ENCODE measurements around the gene MTARC1.

Gene MTARC1

GRCh38 chr1:220797553-220797952 lies 10.8 kb downstream of the MTARC1 start:
- 92% methylated on average over 3 of the region's 3 CpGs for WGBS
- Histone ChIP-seq H2BK5ac (ENCODE audit: low read depth, low read length, poor library complexity, severe bottlenecking) (no peak overlapping the region), H3K4ac (ENCODE audit: low read depth in 1 of 2, low read length in 2 of 2) (no peak overlapping the region), H4K91ac (ENCODE audit: low read length) (no peak overlapping the region), H2BK120ac (ENCODE audit: low read depth, low read length) (no peak overlapping the region), H3K4me1 (ENCODE audit: control insufficient read depth, insufficient read depth, low read depth, low read length) (no peaks in the 10 kb centered on the region), H2BK15ac (ENCODE audit: low read depth, poor library complexity, severe bottlenecking) (no peak overlapping the region), H3K27ac (ENCODE audit: low read length, poor library complexity, severe bottlenecking) (no peak overlapping the region), H3K23ac (ENCODE audit: low read length in 2 of 2) (no peak overlapping the region), H3K9ac (ENCODE audit: low read length) (no peak overlapping the region), H2AFZ (ENCODE audit: low read depth, low read length) (no peak overlapping the region), H3K4me3 (ENCODE audit: insufficient read depth in 1 of 2, low read depth in 1 of 2, low read length in 2 of 2) (no peak overlapping the region), H4K8ac (ENCODE audit: low read length) (no peak overlapping the region), H3K18ac (ENCODE audit: low read depth in 1 of 2, low read length in 2 of 2) (no peak overlapping the region), H3K4me2 (ENCODE audit: low read length, poor library complexity, severe bottlenecking) (no peak overlapping the region), H3K9me3 (ENCODE audit: control insufficient read depth, low read length) (no peaks in the 10 kb centered on the region), H2AK5ac (ENCODE audit: low read length, severe bottlenecking) (no peak overlapping the region), H3K27me3 (ENCODE audit: control insufficient read depth in 1 of 2, insufficient read depth in 1 of 2, low read length in 2 of 2) (peaks cover 0 to 2% of the 10 kb centered on the region in 2 experiments), H3K14ac (ENCODE audit: low read length in 2 of 2) (no peak overlapping the region), H2BK12ac (ENCODE audit: low read length in 2 of 2) (no peak overlapping the region), H3K79me1 (replicated peaks; ENCODE audit: low read length, poor library complexity, severe bottlenecking) (no peaks in the 10 kb centered on the region), H3K36me3 (ENCODE audit: control insufficient read depth in 1 of 2, insufficient read depth in 2 of 2, low read depth in 1 of 2, low read length in 2 of 2) (peaks cover 0 to 15% of the 10 kb centered on the region in 2 experiments)
- DNase-seq, result no peak

GRCh38 chr1:220798338-220798737 lies 11.6 kb downstream of the MTARC1 start:
- Histone ChIP-seq H3K18ac (ENCODE audit: low read depth in 1 of 2, low read length in 2 of 2) (no peak overlapping the region), H3K4me1 (ENCODE audit: control insufficient read depth, insufficient read depth, low read depth, low read length) (no peaks in the 10 kb centered on the region), H2BK15ac (ENCODE audit: low read depth, poor library complexity, severe bottlenecking) (no peak overlapping the region), H3K23ac (ENCODE audit: low read length in 2 of 2) (no peak overlapping the region), H3K14ac (ENCODE audit: low read length in 2 of 2) (no peak overlapping the region), H3K9me3 (ENCODE audit: control insufficient read depth, low read length) (no peaks in the 10 kb centered on the region), H3K4me2 (ENCODE audit: low read length, poor library complexity, severe bottlenecking) (no peak overlapping the region), H3K27ac (ENCODE audit: low read length, poor library complexity, severe bottlenecking) (no peak overlapping the region), H4K91ac (ENCODE audit: low read length) (no peak overlapping the region), H2BK120ac (ENCODE audit: low read depth, low read length) (no peak overlapping the region), H3K36me3 (ENCODE audit: control insufficient read depth in 1 of 2, insufficient read depth in 2 of 2, low read depth in 1 of 2, low read length in 2 of 2) (peaks cover 0 to 15% of the 10 kb centered on the region in 2 experiments), H2AFZ (ENCODE audit: low read depth, low read length) (no peak overlapping the region), H3K4me3 (ENCODE audit: insufficient read depth in 1 of 2, low read depth in 1 of 2, low read length in 2 of 2) (no peak overlapping the region), H2BK5ac (ENCODE audit: low read depth, low read length, poor library complexity, severe bottlenecking) (no peak overlapping the region), H3K4ac (ENCODE audit: low read depth in 1 of 2, low read length in 2 of 2) (no peak overlapping the region), H3K9ac (ENCODE audit: low read length) (no peak overlapping the region), H3K27me3 (ENCODE audit: control insufficient read depth in 1 of 2, insufficient read depth in 1 of 2, low read length in 2 of 2) (peaks cover 0 to 2% of the 10 kb centered on the region in 2 experiments), H4K8ac (ENCODE audit: low read length) (no peak overlapping the region), H2BK12ac (ENCODE audit: low read length in 2 of 2) (no peak overlapping the region), H2AK5ac (ENCODE audit: low read length, severe bottlenecking) (no peak overlapping the region), H3K79me1 (replicated peaks; ENCODE audit: low read length, poor library complexity, severe bottlenecking) (no peaks in the 10 kb centered on the region)
- WGBS, result 100% methylated on average over 2 of the region's 2 CpGs
- no peak for DNase-seq

GRCh38 chr1:220800262-220800661 lies 13.5 kb downstream of the MTARC1 start:
- no peak for DNase-seq
- Histone ChIP-seq H2AFZ (ENCODE audit: low read depth, low read length) (no peak overlapping the region), H3K79me1 (replicated peaks; ENCODE audit: low read length, poor library complexity, severe bottlenecking) (no peaks in the 10 kb centered on the region), H2BK12ac (ENCODE audit: low read length in 2 of 2) (no peak overlapping the region), H3K9ac (ENCODE audit: low read length) (no peak overlapping the region), H4K8ac (ENCODE audit: low read length) (no peak overlapping the region), H3K36me3 (ENCODE audit: control insufficient read depth in 1 of 2, insufficient read depth in 2 of 2, low read depth in 1 of 2, low read length in 2 of 2) (peaks cover 0 to 20% of the 10 kb centered on the region in 2 experiments), H3K14ac (ENCODE audit: low read length in 2 of 2) (no peak overlapping the region), H3K4me1 (ENCODE audit: control insufficient read depth, insufficient read depth, low read depth, low read length) (no peaks in the 10 kb centered on the region), H3K27me3 (ENCODE audit: control insufficient read depth in 1 of 2, insufficient read depth in 1 of 2, low read length in 2 of 2) (peaks cover 0 to 2% of the 10 kb centered on the region in 2 experiments), H2BK5ac (ENCODE audit: low read depth, low read length, poor library complexity, severe bottlenecking) (no peak overlapping the region), H2AK5ac (ENCODE audit: low read length, severe bottlenecking) (no peak overlapping the region), H3K4me3 (ENCODE audit: insufficient read depth in 1 of 2, low read depth in 1 of 2, low read length in 2 of 2) (no peak overlapping the region), H3K23ac (ENCODE audit: low read length in 2 of 2) (no peak overlapping the region), H3K4me2 (ENCODE audit: low read length, poor library complexity, severe bottlenecking) (no peak overlapping the region), H4K91ac (ENCODE audit: low read length) (no peak overlapping the region), H3K4ac (ENCODE audit: low read depth in 1 of 2, low read length in 2 of 2) (no peak overlapping the region), H2BK15ac (ENCODE audit: low read depth, poor library complexity, severe bottlenecking) (no peak overlapping the region), H3K18ac (ENCODE audit: low read depth in 1 of 2, low read length in 2 of 2) (no peak overlapping the region), H2BK120ac (ENCODE audit: low read depth, low read length) (no peak overlapping the region), H3K27ac (ENCODE audit: low read length, poor library complexity, severe bottlenecking) (no peak overlapping the region), H3K9me3 (ENCODE audit: control insufficient read depth, low read length) (no peaks in the 10 kb centered on the region)
- WGBS, result 93% methylated on average over 6 of the region's 6 CpGs

GRCh38 chr1:220803401-220804201 lies 16.9 kb downstream of the MTARC1 start:
- Histone ChIP-seq H2BK5ac (ENCODE audit: low read depth, low read length, poor library complexity, severe bottlenecking) (no peak overlapping the region), H3K27me3 (ENCODE audit: control insufficient read depth in 1 of 2, insufficient read depth in 1 of 2, low read length in 2 of 2) (peaks cover 0 to 11% of the 10 kb centered on the region in 2 experiments), H3K9ac (ENCODE audit: low read length) (peak overlapping the region; percentile 57), H3K4me1 (ENCODE audit: control insufficient read depth, insufficient read depth, low read depth, low read length) (peaks cover 9% of the 10 kb centered on the region), H3K4ac (ENCODE audit: low read depth in 1 of 2, low read length in 2 of 2) (no peak overlapping the region), H2AFZ (ENCODE audit: low read depth, low read length) (no peak overlapping the region), H4K8ac (ENCODE audit: low read length) (no peak overlapping the region), H2AK5ac (ENCODE audit: low read length, severe bottlenecking) (no peak overlapping the region), H2BK120ac (ENCODE audit: low read depth, low read length) (no peak overlapping the region), H3K14ac (ENCODE audit: low read length in 2 of 2) (no peak overlapping the region), H4K91ac (ENCODE audit: low read length) (no peak overlapping the region), H2BK12ac (ENCODE audit: low read length in 2 of 2) (no peak overlapping the region), H3K4me2 (ENCODE audit: low read length, poor library complexity, severe bottlenecking) (no peak overlapping the region), H2BK15ac (ENCODE audit: low read depth, poor library complexity, severe bottlenecking) (no peak overlapping the region), H3K27ac (ENCODE audit: low read length, poor library complexity, severe bottlenecking) (no peak overlapping the region), H3K9me3 (ENCODE audit: control insufficient read depth, low read length) (no peaks in the 10 kb centered on the region), H3K18ac (ENCODE audit: low read depth in 1 of 2, low read length in 2 of 2) (no peak overlapping the region), H3K4me3 (ENCODE audit: insufficient read depth in 1 of 2, low read depth in 1 of 2, low read length in 2 of 2) (no peak overlapping the region), H3K36me3 (ENCODE audit: control insufficient read depth in 1 of 2, insufficient read depth in 2 of 2, low read depth in 1 of 2, low read length in 2 of 2) (peaks cover 0 to 19% of the 10 kb centered on the region in 2 experiments), H3K23ac (ENCODE audit: low read length in 2 of 2) (no peak overlapping the region), H3K79me1 (replicated peaks; ENCODE audit: low read length, poor library complexity, severe bottlenecking) (no peaks in the 10 kb centered on the region)
- WGBS, result 71% methylated on average over 8 of the region's 10 CpGs
- peak; percentile 53 for DNase-seq

Data from mesenchymal stem cell (in vitro differentiated cells and primary cell).